GM15510 (cell line): ENCODE results near the gene ALK.

Experiments
- POLR2A ChIP-seq: IDR thresholded peaks from 3 replicates; pipeline ENCODE4 v1.6.1; 2011; ENCODE audit warnings: borderline replicate concordance; ENCODE audit not compliant: insufficient read length; ENCODE audit errors: extremely low read depth

ALK gene

DNA sequence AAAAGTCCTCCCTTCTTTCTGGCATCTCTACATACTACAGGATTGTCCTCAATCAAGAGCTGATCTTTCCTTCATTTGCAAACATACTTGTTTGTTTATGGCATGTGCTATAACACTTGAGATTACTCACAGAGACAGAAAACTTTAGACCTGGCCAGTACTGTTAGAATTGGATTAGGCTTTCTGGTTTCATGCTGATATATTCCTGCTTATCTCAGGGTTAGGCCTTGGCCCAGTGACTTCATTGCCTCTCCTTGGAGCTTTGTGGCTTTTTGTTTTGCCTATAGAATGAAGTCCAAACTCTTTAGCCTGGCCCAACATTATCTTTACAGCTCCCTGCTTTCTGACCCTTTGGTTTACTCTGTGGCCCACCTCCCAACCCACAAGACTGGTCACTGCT lies 363.3 kb downstream of the ALK start:
- TF ChIP-seq POLR2A = no peak

DNA sequence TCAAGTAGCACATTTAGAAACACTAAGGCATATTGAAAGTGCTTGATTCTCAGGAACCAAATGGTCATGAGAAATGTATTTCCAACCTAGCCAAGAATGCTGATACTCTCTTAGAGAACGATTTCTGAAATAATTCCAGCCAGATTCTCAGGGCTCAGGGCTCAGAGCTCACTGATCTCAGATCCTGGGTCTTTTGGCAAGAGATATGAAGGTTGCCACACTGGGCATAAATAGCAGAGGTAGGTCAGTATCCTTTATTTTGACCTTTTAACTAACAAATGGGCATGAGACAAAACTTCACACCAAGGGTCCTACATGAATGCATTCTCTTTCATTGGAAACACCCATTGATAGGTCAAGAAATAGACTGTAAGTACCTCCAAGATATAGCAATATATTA lies 364.1 kb downstream of the ALK start:
- no peak for TF ChIP-seq POLR2A

DNA sequence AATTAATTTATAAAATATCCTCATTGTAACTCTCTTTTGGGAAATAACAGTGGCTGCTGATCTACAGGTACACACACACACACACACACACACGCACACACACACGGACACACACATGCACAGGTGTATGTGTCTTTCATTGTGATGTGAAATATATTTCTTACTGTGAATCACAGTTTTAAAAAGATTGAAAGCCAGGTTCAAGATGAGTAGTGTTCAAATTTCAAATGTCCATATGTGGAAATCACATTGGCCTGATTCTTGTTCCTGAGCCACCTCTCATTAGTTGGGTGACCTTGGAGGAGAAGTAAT lies 372.4 kb downstream of the ALK start:
- TF ChIP-seq POLR2A = no peak

DNA sequence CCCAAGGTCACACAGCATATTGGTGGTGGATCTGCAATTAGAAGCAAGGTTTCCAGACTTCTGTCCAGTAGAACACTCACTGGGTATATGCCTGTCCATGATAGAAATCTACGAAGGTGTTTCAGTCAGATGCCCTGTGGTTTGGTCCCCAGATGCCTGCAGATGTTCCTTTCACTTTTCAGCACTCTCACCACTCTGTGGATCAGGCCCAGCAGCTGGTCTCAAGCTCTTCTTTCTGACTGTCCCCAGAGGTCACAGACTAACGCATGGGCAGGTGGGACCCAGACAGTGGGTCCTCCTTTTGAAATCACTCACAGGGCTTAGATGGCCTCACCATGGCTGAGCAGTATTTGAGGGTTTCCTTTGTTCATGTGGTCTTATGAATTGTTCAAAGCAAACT lies 376.5 kb downstream of the ALK start:
- TF ChIP-seq POLR2A = no peak

DNA sequence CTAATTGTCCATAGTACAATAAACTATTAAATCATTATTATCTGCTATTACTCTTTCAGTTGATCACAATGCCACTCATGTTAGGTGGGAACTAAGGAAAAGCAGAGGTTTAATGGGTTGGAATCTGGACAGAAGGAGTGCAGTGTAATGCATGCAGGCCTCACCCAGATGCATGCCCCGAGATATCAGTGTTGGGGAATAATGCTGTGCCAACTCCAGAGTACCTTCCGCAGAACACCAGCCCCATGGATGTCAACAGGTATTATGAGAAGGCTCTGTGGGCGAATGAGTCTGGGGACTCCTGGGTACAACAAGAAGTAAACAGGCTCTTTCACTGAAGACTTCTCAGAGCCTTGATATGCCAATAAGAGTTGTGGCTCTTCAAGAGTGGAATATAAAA lies 377.4 kb downstream of the ALK start:
- TF ChIP-seq POLR2A = no peak

DNA sequence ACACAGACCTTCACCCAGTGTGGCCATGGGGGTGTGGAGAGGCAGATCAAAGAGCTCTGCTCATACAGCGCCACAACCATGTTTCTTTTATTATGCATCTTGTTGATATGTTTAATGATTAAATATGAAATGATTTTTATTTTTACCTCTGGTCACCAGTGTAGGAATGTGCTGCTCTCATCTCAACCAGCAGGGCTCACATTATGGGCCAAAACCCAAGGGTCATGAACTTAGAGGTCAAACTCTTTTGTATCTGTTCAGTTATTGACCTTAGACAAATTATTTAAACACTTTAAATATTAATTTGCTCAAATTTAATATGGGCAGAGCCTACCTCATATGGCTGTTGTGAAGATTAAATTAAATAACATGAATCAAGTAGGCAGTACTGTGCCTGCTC lies 386.2 kb downstream of the ALK start:
- no peak for TF ChIP-seq POLR2A

DNA sequence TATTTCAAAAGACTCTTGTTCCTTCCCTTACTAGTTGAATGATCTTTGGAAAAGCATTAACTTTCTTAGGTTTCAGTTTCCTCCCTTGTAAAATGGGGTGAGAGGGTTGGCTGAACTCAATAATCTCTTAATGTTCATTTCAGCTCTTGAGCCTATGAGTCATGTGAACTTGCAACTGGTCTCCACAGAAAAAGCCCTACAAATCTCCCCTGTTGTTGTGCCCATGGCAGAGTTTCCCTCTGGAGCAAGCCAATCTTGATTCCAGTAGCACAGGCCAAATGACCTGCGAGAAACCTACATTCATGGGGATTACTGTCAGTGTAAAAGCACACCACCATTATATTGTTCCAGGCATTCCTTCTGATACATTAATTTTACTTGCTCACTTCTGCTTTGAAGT lies 388.9 kb downstream of the ALK start:
- no peak for TF ChIP-seq POLR2A

DNA sequence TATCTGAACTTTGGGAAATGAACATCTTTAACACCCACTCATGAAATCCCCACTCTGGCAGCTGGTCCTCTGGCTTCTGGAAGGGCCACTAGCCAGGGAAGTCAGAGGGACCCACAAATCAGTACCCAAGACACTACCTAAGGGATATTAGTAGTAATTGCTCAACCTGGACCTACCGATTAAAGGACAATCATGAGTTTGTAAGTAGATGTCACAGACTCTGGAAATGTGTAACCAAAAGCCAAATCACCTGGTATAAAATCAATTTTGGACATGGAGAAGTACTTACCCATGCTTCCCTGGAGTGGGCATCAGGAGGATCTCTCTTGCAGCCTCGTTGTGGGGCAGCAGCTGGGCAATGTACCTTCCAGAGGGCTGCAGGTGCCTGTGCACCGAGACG lies 389.8 kb downstream of the ALK start:
- TF ChIP-seq POLR2A = no peak

DNA sequence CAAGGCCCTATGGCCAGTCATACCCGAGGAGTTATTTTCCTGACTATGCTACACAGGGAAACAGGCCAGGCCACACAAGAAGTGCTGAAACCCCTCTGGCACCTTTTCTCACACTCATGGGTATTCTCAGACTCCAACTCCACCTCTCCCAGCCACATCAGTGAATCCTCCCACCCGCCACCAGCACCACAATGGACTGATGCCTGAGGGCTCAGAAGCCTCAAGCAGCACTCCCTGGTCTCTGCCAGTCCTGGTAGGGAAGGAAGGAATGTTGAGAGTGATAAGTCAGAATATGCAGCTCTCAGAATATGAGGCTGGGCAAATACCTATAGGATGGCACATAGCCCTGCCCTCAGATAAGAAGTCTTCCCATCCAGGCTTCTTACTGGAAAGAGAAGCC lies 391.1 kb downstream of the ALK start:
- no peak for TF ChIP-seq POLR2A

DNA sequence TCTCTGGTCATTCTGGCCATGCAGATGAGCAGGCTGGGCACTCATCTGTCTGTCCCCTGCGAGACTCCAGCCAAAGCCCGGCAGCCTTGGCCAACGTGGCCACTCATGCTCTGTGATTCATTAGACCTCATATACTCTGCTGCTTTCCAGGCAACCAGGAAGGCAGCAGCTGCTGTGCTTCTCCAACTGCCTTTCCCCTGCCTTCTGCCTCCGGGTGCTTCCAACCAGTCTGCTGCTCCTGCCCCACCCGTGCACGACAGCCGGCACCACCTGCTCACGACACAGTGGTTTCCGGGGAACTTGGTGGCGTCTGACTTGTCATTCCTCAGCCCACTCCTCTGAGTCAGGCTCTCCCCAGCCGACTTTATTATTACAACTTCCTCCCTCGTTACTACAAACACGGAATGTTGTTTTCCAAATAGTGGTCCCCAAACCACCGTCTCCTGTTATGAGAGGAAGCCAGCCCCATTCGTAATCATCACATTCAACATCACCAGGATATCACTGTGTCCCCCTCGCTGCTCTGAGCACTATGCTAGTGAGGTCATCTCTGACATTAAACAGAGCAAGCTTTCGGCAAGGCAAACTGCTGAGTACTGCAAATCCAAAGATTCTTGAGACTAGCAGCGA lies 392.4 kb downstream of the ALK start:
- TF ChIP-seq POLR2A = no peak

DNA sequence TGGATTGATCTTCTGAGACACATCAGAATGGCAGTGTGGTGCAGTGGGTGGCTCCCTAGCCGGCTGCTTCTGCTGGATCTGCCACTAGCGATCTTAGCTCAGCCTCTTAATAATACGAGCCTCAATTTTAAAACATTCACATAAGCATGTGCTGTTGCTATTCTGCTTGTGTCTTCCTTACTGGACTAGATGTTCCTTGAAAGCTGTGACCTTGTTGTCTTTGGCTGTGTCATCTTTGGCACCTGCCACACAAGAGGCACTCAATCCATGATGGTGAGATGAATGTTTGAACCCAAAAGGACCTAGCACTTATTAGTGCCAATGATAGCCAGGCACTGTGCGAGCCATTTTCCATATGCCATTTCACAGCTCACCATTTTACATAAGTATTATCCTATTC lies 393.0 kb downstream of the ALK start:
- TF ChIP-seq POLR2A = no peak

DNA sequence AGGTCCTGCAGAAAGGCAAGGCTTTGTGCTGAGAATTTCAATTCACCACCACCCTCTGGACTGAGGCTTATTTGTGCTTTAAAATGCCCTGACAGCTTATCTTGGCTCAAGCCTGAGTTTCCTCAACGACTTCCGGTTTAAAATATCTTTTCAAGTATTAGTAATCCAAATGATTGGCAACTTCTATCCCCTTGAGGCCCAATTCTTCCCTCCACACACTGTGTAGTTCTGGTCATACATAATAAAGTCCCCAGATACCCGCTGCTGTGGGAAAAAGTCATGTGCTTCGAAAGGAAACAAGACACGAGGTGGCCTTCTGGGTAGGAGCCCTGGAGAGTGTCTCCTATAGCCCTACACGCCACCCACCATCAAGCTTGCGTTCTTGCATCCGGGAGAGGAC lies 393.4 kb downstream of the ALK start:
- TF ChIP-seq POLR2A = no peak

DNA sequence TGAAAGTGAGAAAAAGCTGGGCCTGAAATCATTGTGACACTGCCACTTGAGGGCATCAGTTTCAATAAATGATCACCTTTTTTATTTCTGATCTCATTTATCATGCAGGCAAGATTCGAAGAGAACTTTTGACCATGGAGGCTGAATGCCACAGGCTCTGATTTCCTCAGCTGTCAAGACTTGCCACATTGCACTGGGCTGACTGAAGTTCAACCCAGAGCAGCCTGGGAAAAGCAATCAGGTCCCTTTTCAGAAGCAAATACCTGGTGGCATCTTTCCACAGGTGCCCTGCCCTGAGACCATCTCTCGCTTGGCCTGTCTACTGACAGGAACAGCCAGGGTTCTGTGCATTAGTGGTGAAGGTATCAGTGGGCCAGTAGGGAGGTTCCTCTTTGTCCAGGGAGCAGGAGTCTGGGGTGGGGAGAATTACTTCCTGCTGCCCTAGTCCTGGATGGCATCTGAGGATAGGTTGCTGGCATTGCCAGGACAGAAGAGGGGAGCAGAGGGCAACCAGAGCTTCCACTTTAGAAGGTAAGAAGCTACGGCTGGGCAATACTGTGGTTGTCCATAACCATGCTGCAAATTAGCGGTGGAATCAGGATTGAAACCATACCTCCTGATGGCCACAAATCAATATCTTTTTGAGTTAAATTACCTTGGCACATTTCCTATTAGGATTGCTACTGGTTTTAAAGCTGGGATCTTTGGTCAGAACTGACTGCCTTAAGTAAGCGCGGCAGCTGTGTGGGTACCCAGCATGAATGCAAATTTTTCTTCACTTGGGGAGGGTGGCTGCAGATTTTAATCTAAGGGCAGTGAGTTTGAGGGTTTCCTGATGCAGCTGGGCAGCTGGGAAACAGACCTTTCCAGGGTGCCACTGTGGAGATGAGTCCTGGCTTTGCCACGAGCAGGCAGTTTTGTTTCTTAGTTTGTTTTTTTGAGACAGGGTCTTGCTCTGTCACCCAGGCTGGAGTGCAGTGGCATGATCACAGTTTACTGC lies 394.5 kb downstream of the ALK start:
- no peak for TF ChIP-seq POLR2A

DNA sequence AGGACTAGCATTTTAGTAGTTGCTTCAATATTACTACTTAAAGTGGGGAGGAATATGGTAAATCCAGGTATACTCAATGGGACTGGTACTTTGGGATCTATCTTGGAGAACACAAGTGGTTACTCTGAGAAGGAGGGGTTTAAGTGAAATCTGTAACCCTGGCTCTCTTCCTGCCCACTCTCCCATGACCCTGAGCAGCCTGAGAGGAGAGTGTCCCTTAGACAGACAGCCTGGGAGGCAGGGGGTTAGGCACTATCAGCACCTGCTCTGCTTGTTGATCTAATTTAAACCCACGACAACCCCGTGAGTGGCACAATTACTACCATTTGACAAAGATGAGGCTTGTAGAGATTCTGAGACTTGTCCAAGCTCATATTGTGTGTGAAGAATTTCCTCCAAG lies 395.5 kb downstream of the ALK start:
- TF ChIP-seq POLR2A = no peak

DNA sequence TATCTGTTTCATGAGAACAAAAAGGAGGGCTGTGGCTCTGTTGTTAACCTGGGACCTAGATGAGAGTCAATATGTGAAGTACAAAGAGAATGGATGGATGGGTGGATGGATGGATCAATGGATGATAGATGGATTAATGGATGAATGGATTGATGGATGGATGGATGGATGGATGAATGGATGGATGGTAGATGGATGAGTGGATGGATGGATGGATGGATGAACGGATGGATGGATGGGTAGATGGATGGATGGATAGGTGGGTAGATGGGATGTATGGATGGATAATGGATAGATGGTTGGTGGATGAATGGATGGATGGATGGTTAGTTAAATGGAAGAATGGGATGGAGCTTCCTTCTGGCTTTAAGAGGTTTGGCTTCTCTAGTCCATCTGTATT lies 396.7 kb downstream of the ALK start:
- TF ChIP-seq POLR2A = no peak
